Measurements from ENCODE around the gene GNB1L.

DNA sequence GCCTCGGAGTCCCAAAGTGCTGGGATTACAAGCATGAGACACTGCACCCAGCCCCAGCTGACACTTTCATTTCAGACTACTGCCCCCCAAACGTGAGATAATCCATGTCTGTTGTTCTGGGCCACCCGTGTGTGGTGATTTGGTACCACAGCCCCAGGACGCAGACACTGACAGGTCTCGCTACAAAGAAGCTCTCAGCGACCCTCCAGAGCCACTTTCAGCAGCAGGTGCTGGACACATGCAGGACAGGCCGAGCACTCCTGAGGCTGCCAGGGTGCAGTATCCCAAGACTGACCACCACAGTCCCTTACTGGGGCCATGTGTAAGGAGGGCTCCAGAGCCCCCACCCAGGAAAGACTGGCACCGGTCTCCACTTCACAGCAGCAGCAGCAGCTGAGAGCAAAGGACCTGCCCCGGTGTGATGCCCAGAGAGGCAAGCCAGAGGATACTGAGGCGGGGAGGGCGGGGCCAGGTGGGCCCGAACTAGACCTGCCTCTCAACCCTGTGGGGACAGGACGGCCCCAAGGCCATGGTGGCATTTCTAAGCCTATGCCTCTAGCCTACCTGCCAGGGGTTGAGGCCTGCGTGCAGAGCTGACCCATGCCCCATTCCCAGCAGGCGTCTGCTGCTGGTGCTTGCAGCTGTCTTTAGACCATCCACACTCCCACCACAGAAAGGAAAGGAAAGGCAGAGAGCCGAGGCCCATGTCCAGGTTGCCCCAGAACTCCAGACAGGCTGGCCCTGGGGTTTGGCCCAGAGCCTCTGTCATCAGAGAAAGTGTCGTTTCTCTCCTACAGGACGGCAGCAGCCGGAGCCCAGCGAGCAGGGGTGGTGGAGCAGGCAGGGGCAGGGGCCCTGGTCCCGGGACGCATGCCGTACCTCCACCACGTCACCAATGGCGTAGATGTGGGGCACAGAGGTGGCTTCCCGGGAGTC lies 28.0 kb upstream of the GNB1L start:
- TF ChIP-seq CTCF (IDR thresholded peaks at IDR 0.05) (no peak), POLR2A (IDR thresholded peaks at IDR 0.05) (no peak)
